Measurements from ENCODE around the gene NIPBL. TPM values are rescaled to one million over a fixed set of nuclear protein-coding genes. Genes with fewer than 3 reads are reported as not detected.

Gene NIPBL
- total and polyA plus RNA-seq, 2 of the 8 experiments (the other 6 are each of a cell fraction or from before 2014, with no cell fraction given): 21.1 to 53.5 TPM

- Histone ChIP-seq H2BK12ac (ENCODE audit: low read depth, low read length) (no peak overlapping the region), H3K4me3 (ENCODE audit: extremely low read depth in 1 of 4, insufficient read depth in 2 of 4, low read depth in 3 of 4, low read length in 4 of 4) (no peak overlapping the region), H2BK5ac (ENCODE audit: low read depth, low read length) (no peak overlapping the region), H2AK5ac (ENCODE audit: low read depth, low read length) (no peak overlapping the region), H3K23me2 (ENCODE audit: low read depth, low read length) (no peaks in the 10 kb centered on the region), H2BK120ac (replicated peaks; ENCODE audit: low read depth, low read length) (no peak overlapping the region), H3K4me2 (ENCODE audit: insufficient read depth in 1 of 2, low read depth in 2 of 2, low read length in 2 of 2) (no peak overlapping the region), H2BK15ac (ENCODE audit: low read length) (no peak overlapping the region), H3K4me1 (replicated peaks in 1 of 4; ENCODE audit: control insufficient read depth in 3 of 4, insufficient read depth in 4 of 4, low read length in 3 of 4) (peaks cover 0 to 10% (median 2%) of the 10 kb centered on the region in 4 experiments; a peak in 4 of 7 replicates), H4K20me1 (replicated peaks in 1 of 2; ENCODE audit: control insufficient read depth in 1 of 2, insufficient read depth in 2 of 2, low read length in 2 of 2) (no peaks in the 10 kb centered on the region), H3K36me3 (ENCODE audit: control insufficient read depth in 2 of 4, insufficient read depth in 4 of 4, low read length in 3 of 4) (no peaks in the 10 kb centered on the region), H4K91ac (replicated peaks; ENCODE audit: insufficient read length, low read length) (no peak overlapping the region), H3K14ac (ENCODE audit: insufficient read length) (no peak overlapping the region), H2AFZ (ENCODE audit: low read length) (no peak overlapping the region), H3K56ac (replicated peaks; ENCODE audit: insufficient read length, low read depth, low read length) (no peak overlapping the region), H3K9me3 (ENCODE audit: insufficient read depth in 2 of 2, low read depth in 1 of 2, low read length in 1 of 2) (no peaks in the 10 kb centered on the region), H3K79me2 (ENCODE audit: control insufficient read depth in 1 of 2, insufficient read depth in 2 of 2, low read length in 2 of 2) (no peaks in the 10 kb centered on the region), H3K27me3 (replicated peaks in 1 of 4; ENCODE audit: control insufficient read depth in 3 of 4, extremely low read depth in 1 of 4, insufficient read depth in 3 of 4, low read length in 3 of 4) (peaks cover 10 to 19% (median 15%) of the 10 kb centered on the region in 4 experiments; a peak in 6 of 7 replicates), H3K18ac (ENCODE audit: extremely low read depth, low read length) (no peak overlapping the region), H3K27ac (ENCODE audit: low read depth, low read length) (no peak overlapping the region), H3K79me1 (ENCODE audit: low read depth, low read length) (no peaks in the 10 kb centered on the region), H3K9ac (replicated peaks in 1 of 4; ENCODE audit: extremely low read depth in 1 of 4, low read depth in 3 of 4, low read length in 3 of 4) (no peak overlapping the region), H2BK20ac (ENCODE audit: low read length) (no peak overlapping the region), H3K4ac (replicated peaks; ENCODE audit: insufficient read length, low read depth, low read length) (no peak overlapping the region), H3K23ac (ENCODE audit: insufficient read length) (no peak overlapping the region), H4K8ac (ENCODE audit: extremely low read depth, insufficient read depth, low read length) (no peak overlapping the region), H4K5ac (ENCODE audit: insufficient read length, low read depth, low read length) (no peak overlapping the region)
- CTCF ChIA-PET (ENCODE audit: partially characterized antibody): interaction anchor here (0.6 kb wide), 1 partner anchor 12 kb away, joined by 3 read pairs; no protein-coding TSS in a partner anchor
- FAIRE-seq (no peak), DNase-seq (ENCODE audit: low read depth in 1 of 2, low spot score in 2 of 2) (no peak)
- POLR2A ChIA-PET (ENCODE audit: partially characterized antibody): no interaction called here
- TF ChIP-seq SIN3A (conservative IDR thresholded peaks at IDR 0.05 in 1 of 2, IDR thresholded peaks at IDR 0.05 in 1 of 2; ENCODE audit: low read depth in 1 of 2, low read length in 2 of 2) (no peak), USF2 (IDR thresholded peaks at IDR 0.05; ENCODE audit: low read length) (no peak), KDM4A (IDR thresholded peaks at IDR 0.05; ENCODE audit: low read depth, low read length, severe bottlenecking) (no peak), TBP (IDR thresholded peaks at IDR 0.05; ENCODE audit: low read depth, low read length) (no peak), POU5F1 (IDR thresholded peaks at IDR 0.05; ENCODE audit: low read depth, low read length) (no peak), E2F6 (IDR thresholded peaks at IDR 0.05) (no peak), CHD1 (IDR thresholded peaks at IDR 0.05; ENCODE audit: low read depth, low read length) (no peak), RNF2 (IDR thresholded peaks at IDR 0.05; ENCODE audit: borderline replicate concordance, low read depth, low read length, missing control alignments, poor library complexity, severe bottlenecking) (no peak), TAF7 (optimal IDR thresholded peaks at IDR 0.05; ENCODE audit: borderline replicate concordance, low read depth, low read length) (no peak)
- 84% methylated on average over 2 of the region's 2 CpGs; no CpG with 5 or more reads in 1 of the 2 experiments for WGBS, 2 experiments (ENCODE audit: extremely low coverage in 1 of 2, insufficient coverage in 1 of 2, insufficient read length in 1 of 2, insufficient replicate concordance in 2 of 2, low coverage in 1 of 2, low lambda C conversion rate in 2 of 2, missing lambda C conversion rate in 1 of 2)
Observed at GRCh38 chr5:37090781-37091180, 214.2 kb downstream of the NIPBL start.

Measured in H1 (cell line).